ENCODE data around the gene ARMH1.

Gene ARMH1

GRCh38 chr1:44688760-44689446 is 14.4 kb downstream of the ARMH1 start:
- no peak for ATAC-seq (ENCODE audit: insufficient read depth, low read depth)
- no peak overlapping the region for H2AFZ ChIP-seq (ENCODE audit: low read depth, low read length)
- no peak overlapping the region for H3K4me3 ChIP-seq (ENCODE audit: low read depth in 1 of 2, low read length in 2 of 2)
- no peak overlapping the region for H3K27ac ChIP-seq (ENCODE audit: low read length)
- no peak for TF ChIP-seq EZH2 (IDR thresholded peaks at IDR 0.05; ENCODE audit: borderline replicate concordance, low read depth, low read length, severe bottlenecking)
- TF ChIP-seq, protein P1, sequence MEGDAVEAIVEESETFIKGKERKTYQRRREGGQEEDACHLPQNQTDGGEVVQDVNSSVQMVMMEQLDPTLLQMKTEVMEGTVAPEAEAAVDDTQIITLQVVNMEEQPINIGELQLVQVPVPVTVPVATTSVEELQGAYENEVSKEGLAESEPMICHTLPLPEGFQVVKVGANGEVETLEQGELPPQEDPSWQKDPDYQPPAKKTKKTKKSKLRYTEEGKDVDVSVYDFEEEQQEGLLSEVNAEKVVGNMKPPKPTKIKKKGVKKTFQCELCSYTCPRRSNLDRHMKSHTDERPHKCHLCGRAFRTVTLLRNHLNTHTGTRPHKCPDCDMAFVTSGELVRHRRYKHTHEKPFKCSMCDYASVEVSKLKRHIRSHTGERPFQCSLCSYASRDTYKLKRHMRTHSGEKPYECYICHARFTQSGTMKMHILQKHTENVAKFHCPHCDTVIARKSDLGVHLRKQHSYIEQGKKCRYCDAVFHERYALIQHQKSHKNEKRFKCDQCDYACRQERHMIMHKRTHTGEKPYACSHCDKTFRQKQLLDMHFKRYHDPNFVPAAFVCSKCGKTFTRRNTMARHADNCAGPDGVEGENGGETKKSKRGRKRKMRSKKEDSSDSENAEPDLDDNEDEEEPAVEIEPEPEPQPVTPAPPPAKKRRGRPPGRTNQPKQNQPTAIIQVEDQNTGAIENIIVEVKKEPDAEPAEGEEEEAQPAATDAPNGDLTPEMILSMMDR (IDR thresholded peaks at IDR 0.05; ENCODE audit: borderline replicate concordance, extremely low read depth, low read length, poor library complexity, severe bottlenecking): no peak
- H3K9me3 ChIP-seq (ENCODE audit: insufficient read depth, low read length, severe bottlenecking): no peaks in the 10 kb centered on the region
- peaks cover 7% of the 10 kb centered on the region for H3K27me3 ChIP-seq (ENCODE audit: insufficient read depth, low read length, poor library complexity)
- H3K79me2 ChIP-seq (ENCODE audit: insufficient read depth, low read length): no peaks in the 10 kb centered on the region
- no peak overlapping the region for H3K4me2 ChIP-seq (ENCODE audit: insufficient read depth, low read length)
- no peak overlapping the region for H3K9ac ChIP-seq (ENCODE audit: low read depth, low read length)
- no peaks in the 10 kb centered on the region for H3K4me1 ChIP-seq (ENCODE audit: insufficient read depth, low read length)
- no peak for DNase-seq
- no peaks in the 10 kb centered on the region for H4K20me1 ChIP-seq (ENCODE audit: insufficient read depth, low read length)
- H3K36me3 ChIP-seq (ENCODE audit: insufficient read depth, low read length): no peaks in the 10 kb centered on the region

DNA sequence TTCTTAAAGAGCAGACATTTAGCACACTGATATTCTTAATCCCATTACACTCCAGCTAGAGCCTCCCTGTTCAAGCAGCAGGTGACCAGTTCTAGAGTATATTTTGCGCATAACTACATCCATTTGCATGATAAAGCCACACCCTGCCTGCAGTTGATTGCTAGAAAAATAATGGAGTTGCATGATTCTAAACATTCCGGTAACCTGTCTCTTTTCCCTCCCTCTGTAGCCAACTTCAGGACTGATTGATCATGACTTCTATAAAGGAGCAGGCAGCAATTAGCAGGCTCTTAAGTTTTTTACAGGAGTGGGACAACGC is 14.9 kb downstream of the ARMH1 start:
- DNase-seq (no peak), ATAC-seq (ENCODE audit: insufficient read depth, low read depth) (no peak)
- Histone ChIP-seq H2AFZ (ENCODE audit: low read depth, low read length) (no peak overlapping the region), H3K4me3 (ENCODE audit: low read depth in 1 of 2, low read length in 2 of 2) (no peak overlapping the region), H3K4me2 (ENCODE audit: insufficient read depth, low read length) (no peak overlapping the region), H3K9me3 (ENCODE audit: insufficient read depth, low read length, severe bottlenecking) (no peaks in the 10 kb centered on the region), H3K9ac (ENCODE audit: low read depth, low read length) (no peak overlapping the region), H3K27me3 (ENCODE audit: insufficient read depth, low read length, poor library complexity) (peaks cover 7% of the 10 kb centered on the region), H3K27ac (ENCODE audit: low read length) (no peak overlapping the region), H3K36me3 (ENCODE audit: insufficient read depth, low read length) (no peaks in the 10 kb centered on the region), H3K4me1 (ENCODE audit: insufficient read depth, low read length) (no peaks in the 10 kb centered on the region), H3K79me2 (ENCODE audit: insufficient read depth, low read length) (no peaks in the 10 kb centered on the region), H4K20me1 (ENCODE audit: insufficient read depth, low read length) (no peaks in the 10 kb centered on the region)
- TF ChIP-seq EZH2 (IDR thresholded peaks at IDR 0.05; ENCODE audit: borderline replicate concordance, low read depth, low read length, severe bottlenecking): no peak
- TF ChIP-seq, protein P1 (IDR thresholded peaks at IDR 0.05; ENCODE audit: borderline replicate concordance, extremely low read depth, low read length, poor library complexity, severe bottlenecking): no peak

- no peak overlapping the region for H3K27ac ChIP-seq (ENCODE audit: low read length)
- no peaks in the 10 kb centered on the region for H3K4me1 ChIP-seq (ENCODE audit: insufficient read depth, low read length)
- no peaks in the 10 kb centered on the region for H4K20me1 ChIP-seq (ENCODE audit: insufficient read depth, low read length)
- no peak for DNase-seq
- no peak overlapping the region for H3K4me2 ChIP-seq (ENCODE audit: insufficient read depth, low read length)
- no peaks in the 10 kb centered on the region for H3K79me2 ChIP-seq (ENCODE audit: insufficient read depth, low read length)
- peaks cover 15% of the 10 kb centered on the region for H3K27me3 ChIP-seq (ENCODE audit: insufficient read depth, low read length, poor library complexity)
- no peak overlapping the region for H3K9ac ChIP-seq (ENCODE audit: low read depth, low read length)
- no peak overlapping the region for H3K4me3 ChIP-seq (ENCODE audit: low read depth in 1 of 2, low read length in 2 of 2)
- TF ChIP-seq, protein P1 (IDR thresholded peaks at IDR 0.05; ENCODE audit: borderline replicate concordance, extremely low read depth, low read length, poor library complexity, severe bottlenecking): no peak
- no peak for TF ChIP-seq EZH2 (IDR thresholded peaks at IDR 0.05; ENCODE audit: borderline replicate concordance, low read depth, low read length, severe bottlenecking)
- H3K9me3 ChIP-seq (ENCODE audit: insufficient read depth, low read length, severe bottlenecking): no peaks in the 10 kb centered on the region
- no peaks in the 10 kb centered on the region for H3K36me3 ChIP-seq (ENCODE audit: insufficient read depth, low read length)
- no peak for ATAC-seq (ENCODE audit: insufficient read depth, low read depth)
- no peak overlapping the region for H2AFZ ChIP-seq (ENCODE audit: low read depth, low read length)
These were observed 18.6 kb downstream of the ARMH1 start for GRCh38 chr1:44693159-44693558.

Measured in DND-41 (cell line).